OCI-LY1 (cell line): ENCODE data around the gene XKR3.

Experiments used
- H2AFZ ChIP-seq: fragments of 200-600 bp; sonication (generic), shearing (Covaris generic); 2 replicates; pipeline ENCODE4 v1.6.0; 2014; ENCODE audit warnings: antibody characterized with exemption, mild to moderate bottlenecking, low read length
- H3F3A ChIP-seq: fragments of 200-600 bp; sonication (generic), shearing (Covaris generic); 2 replicates; pipeline ENCODE4 v1.6.0; 2014; ENCODE audit warnings: mild to moderate bottlenecking, antibody characterized with exemption, low read length, moderate library complexity; ENCODE audit not compliant: insufficient read depth
- H3K27ac ChIP-seq: fragments of 200-600 bp; sonication (generic); 2 replicates; pipeline ENCODE4 v1.5.1; 2014; ENCODE audit warnings: low read length, mixed run types, mild to moderate bottlenecking, low read depth; ENCODE audit not compliant: poor library complexity, severe bottlenecking
- H3K27me3 ChIP-seq: fragments of 200-600 bp; sonication (generic); 2 replicates; pipeline ENCODE4 v1.6.0; 2014; ENCODE audit warnings: antibody characterized with exemption, mild to moderate bottlenecking, low read length, moderate library complexity; ENCODE audit not compliant: insufficient read depth
- H3K36me3 ChIP-seq: fragments of 200-600 bp; sonication (generic); 2 replicates; pipeline ENCODE4 v1.6.1; 2014; ENCODE audit warnings: mild to moderate bottlenecking, antibody characterized with exemption, low read length, moderate library complexity, mixed read lengths; ENCODE audit not compliant: insufficient read depth
- H3K4me1 ChIP-seq: fragments of 200-600 bp; sonication (generic); 2 replicates; pipeline ENCODE4 v1.5.1; 2014; ENCODE audit warnings: mild to moderate bottlenecking, low read length, moderate library complexity; ENCODE audit not compliant: insufficient read depth, severe bottlenecking
- H3K4me2 ChIP-seq: fragments of 200-600 bp; sonication (generic), shearing (Covaris generic); 2 replicates; pipeline ENCODE4 v1.6.1; 2014; ENCODE audit warnings: low read length
- H3K4me3 ChIP-seq: fragments of 200-600 bp; sonication (generic); 2 replicates; pipeline ENCODE4 v1.5.1; 2014; ENCODE audit warnings: low read length, low read depth, mild to moderate bottlenecking, mixed read lengths; ENCODE audit not compliant: poor library complexity, severe bottlenecking
- H3K79me2 ChIP-seq: fragments of 200-600 bp; shearing (Covaris generic); 2 replicates; pipeline ENCODE4 v1.6.1; 2016; ENCODE audit warnings: mixed run types, low read length, mixed read lengths; ENCODE audit not compliant: insufficient read depth
- H3K9ac ChIP-seq: fragments of 200-600 bp; sonication (generic), shearing (Covaris generic); 2 replicates; pipeline ENCODE4 v1.6.1; 2014; ENCODE audit warnings: mild to moderate bottlenecking, low read length, mixed read lengths
- H3K9me2 ChIP-seq: fragments of 200-600 bp; sonication (generic), shearing (Covaris generic); 2 replicates; pipeline ENCODE4 v1.6.1; 2014; ENCODE audit warnings: low read depth, mild to moderate bottlenecking, low read length, mixed read lengths
- H3K9me3 ChIP-seq: fragments of 200-600 bp; shearing (Covaris generic); 2 replicates; pipeline ENCODE4 v1.6.1; 2014; ENCODE audit warnings: low read length, mixed read lengths
- H4K20me1 ChIP-seq: fragments of 200-600 bp; sonication (generic), shearing (Covaris generic); 2 replicates; pipeline ENCODE4 v1.6.0; 2016; ENCODE audit warnings: mild to moderate bottlenecking, low read length; ENCODE audit not compliant: insufficient read depth
- CTCF ChIP-seq: fragments of 200-600 bp; sonication (generic), shearing (Covaris generic); IDR thresholded peaks from 2 replicates; pipeline ENCODE4 v1.5.1; 2017; ENCODE audit warnings: mild to moderate bottlenecking, antibody characterized with exemption, low read length, moderate library complexity, mixed read lengths
- EZH2 ChIP-seq: fragments of 200-600 bp; sonication (generic), shearing (Covaris generic); IDR thresholded peaks from 2 replicates; pipeline ENCODE4 v1.8.0; 2017; ENCODE audit warnings: borderline replicate concordance, mixed run types, mild to moderate bottlenecking, antibody characterized with exemption, low read length, moderate library complexity, mixed read lengths

XKR3 gene

GRCh38 chr22:16808744-16809143 lies 16.5 kb downstream of the XKR3 start:
- no peak overlapping the region for H2AFZ ChIP-seq
- no peak overlapping the region for H3K27ac ChIP-seq
- H3K4me1 ChIP-seq = no peaks in the 10 kb centered on the region

GRCh38 chr22:16807109-16807508 lies 18.1 kb downstream of the XKR3 start:
- H3K79me2 ChIP-seq = no peaks in the 10 kb centered on the region
- no peaks in the 10 kb centered on the region for H3K4me1 ChIP-seq
- no peak overlapping the region for H3K4me3 ChIP-seq
- no peak for TF ChIP-seq EZH2
- TF ChIP-seq CTCF = no peak
- no peaks in the 10 kb centered on the region for H3F3A ChIP-seq
- H3K9me2 ChIP-seq = no peaks in the 10 kb centered on the region
- H3K9ac ChIP-seq = no peak overlapping the region
- no peaks in the 10 kb centered on the region for H3K36me3 ChIP-seq
- H3K27me3 ChIP-seq = no peaks in the 10 kb centered on the region
- H3K9me3 ChIP-seq = no peaks in the 10 kb centered on the region
- H2AFZ ChIP-seq = no peak overlapping the region
- no peak overlapping the region for H3K27ac ChIP-seq
- H4K20me1 ChIP-seq = no peaks in the 10 kb centered on the region
- no peak overlapping the region for H3K4me2 ChIP-seq

More at GRCh38 chr22:16808744-16809143, 16.5 kb downstream of the XKR3 start:
- TF ChIP-seq EZH2 (no peak), CTCF (no peak)
- Histone ChIP-seq H4K20me1 (no peaks in the 10 kb centered on the region), H3K4me2 (no peak overlapping the region), H3K4me3 (no peak overlapping the region), H3F3A (no peaks in the 10 kb centered on the region), H3K27me3 (no peaks in the 10 kb centered on the region), H3K36me3 (no peaks in the 10 kb centered on the region), H3K9ac (no peak overlapping the region), H3K79me2 (no peaks in the 10 kb centered on the region), H3K9me2 (no peaks in the 10 kb centered on the region), H3K9me3 (no peaks in the 10 kb centered on the region)

GRCh38 chr22:16806401-16806800 lies 18.8 kb downstream of the XKR3 start:
- Histone ChIP-seq H3K9me3 (no peaks in the 10 kb centered on the region), H3K4me1 (no peaks in the 10 kb centered on the region), H3K9me2 (no peaks in the 10 kb centered on the region), H3K36me3 (no peaks in the 10 kb centered on the region), H3F3A (no peaks in the 10 kb centered on the region), H3K9ac (no peak overlapping the region), H3K4me2 (no peak overlapping the region), H3K27me3 (no peaks in the 10 kb centered on the region), H2AFZ (no peak overlapping the region), H3K4me3 (no peak overlapping the region), H3K27ac (no peak overlapping the region), H3K79me2 (no peaks in the 10 kb centered on the region), H4K20me1 (no peaks in the 10 kb centered on the region)
- TF ChIP-seq CTCF = no peak
- no peak for TF ChIP-seq EZH2
